GM12872 (cell line): ENCODE results near the gene COPG1.

ENCODE experiments used
- CTCF ChIP-seq: IDR thresholded peaks from 3 replicates; pipeline ENCODE4 v1.5.1; 2011; ENCODE audit warnings: low read depth, mild to moderate bottlenecking, low read length, moderate library complexity; ENCODE audit not compliant: insufficient read depth

The COPG1 gene

GRCh38 chr3:129324855-129325254 is 75.4 kb downstream of the COPG1 start:
- no peak for TF ChIP-seq CTCF

GRCh38 chr3:129325383-129325782 is 76.0 kb downstream of the COPG1 start:
- TF ChIP-seq CTCF: no peak

- TF ChIP-seq CTCF: no peak
Measured at GRCh38 chr3:129326138-129326537, 76.7 kb downstream of the COPG1 start.

- no peak for TF ChIP-seq CTCF
Measured at GRCh38 chr3:129326595-129326994, 77.2 kb downstream of the COPG1 start.
